GOT3 (cell line): ENCODE measurements around the gene TMEM106C.
"Not testable (repeated sequence)": the region's sequence is repeated elsewhere in the genome, so short reads cannot be mapped to it uniquely, and the experiment has no call there.

ENCODE experiments used
- DNase-seq: peaks from one replicate; lab custom pipeline; 2025; ENCODE audit warnings: mixed read lengths; lab: John Stamatoyannopoulos, UW

TMEM106C gene

DNA sequence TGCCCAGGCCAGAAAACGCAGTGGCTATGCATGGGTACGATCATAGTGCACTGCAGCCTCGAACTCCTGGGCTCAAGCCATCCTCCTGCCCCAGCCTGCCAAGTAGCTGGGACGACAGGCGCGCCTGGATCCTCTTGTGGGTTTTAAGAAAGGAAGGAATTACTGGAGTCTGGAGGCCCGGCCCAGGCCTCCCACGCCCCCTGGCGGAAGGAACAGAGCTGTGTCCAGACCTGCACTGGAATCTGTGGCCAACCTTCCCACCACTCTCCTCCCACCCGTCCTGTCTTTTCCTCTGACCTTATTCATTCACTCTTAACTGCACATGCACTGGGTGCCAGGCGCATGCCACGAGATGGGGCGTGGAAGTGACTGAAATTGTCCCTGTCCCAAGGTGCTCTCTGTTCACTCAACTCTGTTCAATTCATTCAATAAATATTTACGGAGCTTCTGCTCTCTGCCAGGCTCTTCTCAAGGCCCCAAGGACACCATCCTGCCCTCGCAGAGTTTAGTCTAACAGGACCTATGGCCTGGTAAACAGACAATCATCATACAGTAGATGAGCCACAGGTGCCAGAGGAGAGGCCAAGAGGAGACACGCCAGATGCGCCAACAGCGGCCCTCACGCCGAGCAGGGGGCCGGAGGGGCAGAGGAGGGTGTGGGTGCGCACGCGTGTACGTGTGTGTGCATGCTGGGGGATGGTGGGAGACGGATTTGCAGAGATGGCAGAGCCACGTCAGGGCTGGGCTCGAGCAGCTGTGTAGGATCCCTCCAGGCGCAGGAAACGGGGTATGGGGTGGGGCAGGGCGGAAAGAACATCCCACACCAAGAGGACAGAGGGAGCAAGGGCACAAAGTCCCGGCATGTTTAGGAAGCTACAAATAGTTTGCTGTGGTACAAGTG is 13.7 kb upstream of the TMEM106C start:
- peak; percentile 42 for DNase-seq

DNA sequence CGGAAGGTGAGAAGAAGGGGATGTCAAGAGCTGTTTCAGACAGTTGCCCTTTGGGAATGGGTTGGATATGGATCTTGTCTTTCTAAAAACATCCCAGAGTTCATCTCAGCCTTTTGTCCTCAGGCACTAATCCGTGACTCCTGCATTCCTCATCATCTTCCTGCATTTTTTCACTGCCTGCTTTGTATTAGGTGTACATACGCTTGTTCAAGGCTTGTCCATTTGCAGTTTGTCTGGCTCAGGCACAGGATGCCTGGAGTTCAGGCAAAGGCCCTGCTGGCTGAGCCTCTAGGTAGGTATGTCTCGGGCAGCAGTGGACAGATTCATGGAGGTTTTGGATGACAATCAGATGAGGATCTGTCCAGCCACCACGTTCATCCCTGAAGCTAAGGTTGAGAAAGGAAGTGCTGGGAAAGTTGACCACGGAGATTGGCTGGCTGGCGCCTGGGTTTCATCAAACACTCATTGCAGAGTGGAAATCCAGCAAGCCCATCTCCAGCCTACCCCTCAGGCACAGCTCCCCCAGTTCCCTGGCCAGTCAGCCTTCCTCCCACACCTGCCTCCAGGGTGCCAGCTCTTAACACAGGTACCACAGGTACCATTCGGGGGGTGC is 12.4 kb upstream of the TMEM106C start:
- DNase-seq, result no peak

DNA sequence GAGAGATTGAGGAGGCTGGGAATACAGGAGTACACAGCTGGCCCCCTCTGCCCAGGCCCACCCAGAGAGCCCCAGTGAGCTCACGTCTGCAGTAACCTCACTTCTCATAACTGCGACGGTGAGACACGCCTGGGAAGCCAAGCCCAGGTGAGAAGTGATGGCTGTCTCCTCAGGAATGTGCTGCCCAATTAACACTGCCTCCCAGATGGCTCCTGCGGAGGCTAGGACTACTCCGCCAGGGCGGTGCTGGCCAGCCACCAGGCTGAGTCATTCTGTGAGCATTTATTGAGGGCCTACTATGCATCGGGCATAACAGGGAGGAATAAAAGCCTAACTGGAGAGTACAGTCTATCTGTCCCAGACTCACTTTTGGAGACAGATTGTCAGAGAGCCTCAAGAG is 9.3 kb upstream of the TMEM106C start:
- DNase-seq, result no peak

DNA sequence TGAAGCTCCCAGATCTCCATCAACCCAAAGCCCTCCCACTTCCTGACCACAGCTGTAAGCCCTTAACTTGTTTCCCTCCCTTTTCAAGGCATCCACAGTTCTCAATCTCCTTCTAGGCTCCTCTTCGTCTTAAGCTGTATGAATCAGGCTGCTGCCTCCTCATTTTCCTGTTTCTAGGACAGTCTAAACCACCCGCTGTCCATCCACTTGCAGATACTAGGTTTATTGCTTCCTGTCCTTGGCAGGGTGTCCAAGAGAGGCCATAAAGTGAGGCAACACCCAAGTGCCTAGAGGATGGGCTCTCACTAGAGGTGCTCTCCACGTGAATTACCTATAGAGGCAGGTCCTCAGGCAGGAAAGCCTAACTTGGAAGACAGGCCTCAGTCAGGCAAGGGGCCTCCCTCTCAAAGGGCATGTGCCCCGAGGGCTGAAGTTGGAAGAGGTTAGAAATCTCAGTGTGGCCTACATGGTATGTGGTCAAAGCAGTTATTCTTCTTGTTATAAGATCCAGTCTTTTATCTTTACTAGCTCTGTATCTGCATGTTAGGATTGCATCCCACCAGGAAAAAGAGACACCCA is 8.8 kb upstream of the TMEM106C start:
- no peak for DNase-seq

DNA sequence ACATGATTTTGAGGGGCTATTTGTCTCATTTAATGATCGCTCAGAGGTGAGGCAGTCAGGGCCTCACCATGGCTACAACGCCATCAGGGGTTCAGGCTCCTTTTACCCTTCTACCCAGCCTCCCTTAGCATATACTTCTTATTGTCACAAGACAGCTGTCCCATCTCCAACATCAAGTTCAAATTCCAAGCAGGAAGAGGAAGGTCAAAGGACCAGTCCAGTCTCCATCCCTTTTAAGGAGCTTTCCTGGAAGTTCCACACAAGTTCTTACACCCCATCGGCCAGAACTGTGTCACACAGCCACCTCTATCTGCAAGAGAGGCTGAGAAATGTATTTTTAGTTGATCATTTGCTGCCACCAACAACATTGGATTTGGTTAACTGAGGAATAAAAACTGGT is 8.3 kb upstream of the TMEM106C start:
- DNase-seq, result no peak

DNA sequence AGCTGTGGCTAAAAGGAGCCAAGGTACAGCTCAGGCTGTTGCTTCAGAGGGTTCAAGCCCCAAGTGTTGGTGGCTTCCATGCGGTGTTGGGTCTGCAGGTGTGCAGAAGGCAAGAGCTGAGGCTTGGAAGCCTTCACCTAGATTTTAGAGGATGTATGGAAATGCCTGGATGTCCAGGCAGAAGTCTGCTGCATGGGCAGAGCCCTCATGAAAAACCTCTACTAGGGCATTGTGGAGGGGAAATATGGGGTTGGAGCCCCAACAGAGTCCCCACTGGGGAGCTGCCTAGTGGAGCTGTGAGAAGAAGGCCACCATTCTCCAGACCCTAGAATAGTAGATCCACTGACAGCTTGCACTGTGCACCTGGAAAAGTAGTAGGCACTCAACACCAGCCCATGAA is 5.7 kb upstream of the TMEM106C start:
- DNase-seq, result not testable (repeated sequence)

DNA sequence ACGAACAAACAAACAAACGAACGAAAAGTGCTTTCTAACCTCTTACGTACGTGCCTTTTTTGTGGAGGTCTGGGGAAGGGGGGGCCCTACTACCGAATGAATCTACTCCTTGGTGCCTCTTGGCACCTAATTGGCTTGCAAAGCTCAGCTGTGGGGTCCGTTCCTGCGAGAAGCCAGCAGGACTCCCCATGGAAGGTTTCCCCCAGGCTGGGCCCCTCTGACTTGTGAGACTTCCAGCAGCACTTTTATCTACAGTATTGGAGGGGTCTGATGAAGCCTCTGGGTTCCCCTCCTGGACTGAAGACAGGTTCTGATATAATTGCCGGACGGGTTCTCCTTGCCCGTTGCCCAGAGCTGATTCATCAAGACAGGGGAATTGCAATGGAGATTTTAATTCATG is 1.2 kb upstream of the TMEM106C start:
- no peak for DNase-seq

DNA sequence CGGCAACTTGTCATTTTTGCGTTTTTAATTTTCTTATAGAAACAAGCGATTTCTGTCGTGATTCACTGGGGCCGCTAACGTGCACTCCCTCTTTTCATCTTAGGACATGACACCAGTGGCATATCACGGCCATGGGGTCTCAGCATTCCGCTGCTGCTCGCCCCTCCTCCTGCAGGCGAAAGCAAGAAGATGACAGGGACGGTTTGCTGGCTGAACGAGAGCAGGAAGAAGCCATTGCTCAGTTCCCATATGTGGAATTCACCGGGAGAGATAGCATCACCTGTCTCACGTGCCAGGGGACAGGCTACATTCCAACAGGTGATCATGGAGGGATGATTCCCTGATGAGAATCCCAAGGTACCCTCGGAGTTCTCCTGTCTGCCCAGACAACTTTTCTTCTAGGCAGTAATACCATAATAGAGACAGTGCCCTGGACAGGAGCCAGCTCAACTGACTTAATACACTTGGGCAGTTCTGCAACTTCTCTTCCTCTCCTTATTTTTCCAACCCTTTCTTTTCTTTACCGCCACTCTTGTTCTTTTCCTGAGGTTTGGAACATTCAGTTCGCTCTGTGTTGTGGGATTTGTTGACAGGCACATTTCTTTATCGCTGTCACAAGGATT is 821 bp downstream of the TMEM106C start:
- no peak for DNase-seq

DNA sequence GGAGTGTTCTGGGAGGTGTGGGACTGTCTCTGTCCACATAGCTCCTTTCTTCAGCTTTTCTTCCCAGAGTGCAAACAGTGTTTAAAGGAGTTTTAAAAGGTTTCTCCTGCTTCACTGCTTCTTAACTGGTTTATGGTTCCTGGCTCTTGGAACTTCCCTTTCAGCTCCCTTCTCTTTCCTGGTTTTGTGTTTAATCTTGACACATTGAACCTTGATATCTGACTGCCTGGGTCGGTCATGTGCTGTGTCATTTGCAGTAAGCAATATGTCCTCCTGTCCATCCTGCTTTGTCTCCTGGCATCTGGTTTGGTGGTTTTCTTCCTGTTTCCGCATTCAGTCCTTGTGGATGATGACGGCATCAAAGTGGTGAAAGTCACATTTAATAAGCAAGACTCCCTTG is 2.2 kb downstream of the TMEM106C start:
- no peak for DNase-seq

DNA sequence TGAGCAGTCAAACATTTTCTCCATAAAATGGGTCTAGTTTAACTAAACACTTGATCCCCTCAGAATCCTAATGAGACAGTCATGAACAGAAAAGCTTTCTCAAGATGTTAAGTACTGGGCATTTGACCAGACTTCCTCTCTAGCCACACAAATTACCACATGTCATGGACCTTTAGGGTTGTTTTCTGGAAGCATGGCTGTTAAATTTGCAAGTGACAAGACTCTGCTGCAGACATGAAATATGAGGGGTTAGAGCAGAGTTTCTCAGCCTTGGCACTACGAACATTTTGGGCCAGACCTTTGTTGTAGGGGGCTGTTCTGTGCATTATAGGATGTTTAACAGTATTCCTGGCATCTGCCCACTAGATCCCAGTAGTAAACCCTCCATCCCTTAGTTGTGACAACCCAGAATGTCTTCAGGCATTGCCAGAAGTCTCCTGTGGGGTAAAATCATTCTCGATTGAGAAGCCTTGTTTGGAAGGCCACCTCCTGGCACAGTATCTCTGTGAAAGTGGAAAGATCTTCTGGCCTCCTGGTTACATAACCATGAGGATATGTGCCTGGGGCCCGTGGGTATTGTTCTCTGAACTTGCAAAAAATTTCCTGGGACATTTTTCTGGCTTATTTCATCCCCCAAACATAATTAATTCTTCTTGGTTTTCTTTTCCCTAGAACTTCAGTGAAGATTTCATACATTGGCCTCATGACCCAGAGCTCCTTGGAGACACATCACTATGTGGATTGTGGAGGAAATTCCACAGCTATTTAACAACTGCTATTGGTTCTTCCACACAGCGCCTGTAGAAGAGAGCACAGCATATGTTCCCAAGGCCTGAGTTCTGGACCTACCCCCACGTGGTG is 4.3 kb downstream of the TMEM106C start:
- no peak for DNase-seq

DNA sequence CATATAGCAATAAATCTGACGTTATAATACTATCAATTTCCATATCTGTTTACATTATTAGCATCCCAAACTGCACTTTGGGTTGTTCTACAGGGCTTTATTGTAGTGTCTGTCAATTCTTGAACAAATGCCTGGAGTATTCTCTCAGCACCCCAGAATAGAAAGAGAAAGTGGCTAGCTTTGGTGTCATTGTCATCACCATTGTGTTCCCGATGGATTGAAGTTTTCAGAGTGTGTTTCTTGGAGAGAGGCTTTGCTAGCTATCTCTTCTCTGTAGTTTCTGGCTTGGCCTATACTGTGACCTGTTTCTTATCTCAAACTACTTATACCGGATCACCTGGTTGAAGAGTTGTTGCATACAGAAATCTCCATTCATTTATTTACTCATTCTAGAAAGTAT is 6.4 kb downstream of the TMEM106C start:
- no peak for DNase-seq

DNA sequence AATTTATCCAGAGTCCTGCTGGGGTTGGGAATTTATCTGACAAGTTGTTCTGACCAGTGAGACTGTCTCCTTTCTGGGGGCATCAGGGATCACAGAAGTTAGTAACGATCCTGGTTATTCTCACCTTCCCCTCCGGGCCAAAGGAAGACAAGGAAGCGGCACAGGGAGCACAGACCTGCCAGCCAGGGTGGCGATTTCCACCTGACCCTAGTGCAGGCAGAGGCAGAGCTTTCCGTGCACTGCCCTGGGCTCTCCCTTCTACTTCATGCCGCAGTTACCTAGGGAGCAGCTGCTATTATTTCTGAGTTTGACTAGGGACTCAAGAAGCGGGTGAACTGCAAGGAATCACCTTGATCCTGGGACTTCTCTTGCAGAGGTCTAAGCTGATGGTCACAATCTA is 7.4 kb downstream of the TMEM106C start:
- no peak for DNase-seq

DNA sequence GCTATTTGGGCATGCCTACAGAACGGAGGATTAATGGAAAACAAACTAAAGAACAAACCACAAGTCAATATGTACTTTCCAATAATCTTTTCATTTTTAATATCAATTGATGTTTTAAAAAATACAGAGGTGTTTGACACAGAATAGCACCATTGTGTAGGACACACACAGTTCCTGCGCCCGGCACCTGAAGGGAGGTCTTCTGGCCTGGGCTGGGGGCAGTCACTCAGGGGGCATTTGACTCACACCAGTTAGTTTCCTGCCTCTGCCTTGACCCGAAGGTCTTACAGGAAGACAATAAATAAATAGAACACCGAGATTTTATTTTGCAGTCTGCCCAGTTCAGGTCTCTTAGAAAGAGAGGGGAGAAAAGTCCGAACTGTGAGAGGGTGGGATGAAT is 9.5 kb downstream of the TMEM106C start:
- no peak for DNase-seq

DNA sequence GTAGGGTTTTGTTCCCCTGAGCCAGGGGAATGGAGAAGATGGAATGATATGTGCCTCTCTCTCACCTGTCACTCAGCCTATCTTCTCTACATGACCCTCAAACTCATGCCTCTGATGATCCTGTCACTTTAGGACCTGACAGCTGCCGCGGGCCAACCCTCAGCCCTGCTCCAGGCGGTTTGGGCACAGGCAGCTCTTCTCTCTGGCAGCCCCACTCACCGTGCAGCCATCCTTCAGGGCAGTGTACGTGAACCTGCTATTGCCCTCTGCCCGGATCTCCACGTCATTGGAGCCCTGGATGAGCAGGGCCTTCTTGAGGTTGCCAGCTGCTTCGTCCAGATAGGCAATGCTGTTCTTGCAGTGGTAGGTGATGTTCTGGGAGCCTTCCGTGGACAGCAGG is 10.5 kb downstream of the TMEM106C start:
- no peak for DNase-seq

DNA sequence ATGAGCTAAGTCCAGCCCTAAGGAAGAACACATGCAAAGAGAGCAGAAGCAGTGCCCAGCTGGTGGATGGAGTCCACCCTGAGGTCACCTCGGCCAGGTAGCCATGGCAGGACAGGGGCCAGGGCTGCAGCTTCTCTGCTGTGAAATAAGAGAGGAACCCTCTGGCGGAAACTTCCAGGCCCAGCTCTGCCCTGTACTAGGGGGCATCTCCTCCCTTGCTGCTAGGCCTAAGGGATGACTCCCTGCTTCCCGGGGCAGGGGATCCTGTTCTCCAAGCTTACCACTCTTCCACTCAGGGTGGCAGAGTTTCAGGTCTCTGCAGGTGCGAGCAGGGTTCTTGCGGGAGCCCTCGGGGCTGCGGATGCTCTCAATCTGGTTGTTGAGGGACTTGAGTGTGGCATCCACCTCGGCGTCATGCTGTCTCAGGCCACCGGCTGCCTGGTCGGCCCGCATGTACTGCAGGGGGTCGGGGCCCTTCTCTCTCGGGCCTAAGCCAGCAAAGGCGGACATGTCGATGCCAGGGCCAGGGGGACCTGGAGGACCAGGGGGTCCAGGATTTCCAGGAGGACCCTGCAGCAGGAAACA is 11.7 kb downstream of the TMEM106C start:
- no peak for DNase-seq

DNA sequence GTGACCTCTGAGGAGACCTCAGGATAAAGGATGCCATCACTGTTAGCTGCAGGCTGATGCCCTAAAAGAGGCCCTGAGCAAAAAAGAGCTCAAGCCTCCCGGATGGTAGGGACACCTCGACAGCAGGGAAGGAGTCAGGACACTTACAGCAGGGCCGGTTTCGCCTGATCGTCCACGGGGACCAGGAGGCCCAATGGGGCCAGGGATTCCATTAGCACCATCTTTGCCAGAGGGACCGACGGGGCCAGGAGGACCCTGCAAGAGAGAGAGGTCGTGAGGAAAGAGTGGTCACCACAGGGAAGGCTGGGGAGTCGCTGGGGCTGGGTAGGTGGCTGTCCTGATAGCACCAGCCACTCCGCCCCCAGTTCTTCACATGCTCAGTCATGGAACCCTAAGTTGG is 12.4 kb downstream of the TMEM106C start:
- no peak for DNase-seq

DNA sequence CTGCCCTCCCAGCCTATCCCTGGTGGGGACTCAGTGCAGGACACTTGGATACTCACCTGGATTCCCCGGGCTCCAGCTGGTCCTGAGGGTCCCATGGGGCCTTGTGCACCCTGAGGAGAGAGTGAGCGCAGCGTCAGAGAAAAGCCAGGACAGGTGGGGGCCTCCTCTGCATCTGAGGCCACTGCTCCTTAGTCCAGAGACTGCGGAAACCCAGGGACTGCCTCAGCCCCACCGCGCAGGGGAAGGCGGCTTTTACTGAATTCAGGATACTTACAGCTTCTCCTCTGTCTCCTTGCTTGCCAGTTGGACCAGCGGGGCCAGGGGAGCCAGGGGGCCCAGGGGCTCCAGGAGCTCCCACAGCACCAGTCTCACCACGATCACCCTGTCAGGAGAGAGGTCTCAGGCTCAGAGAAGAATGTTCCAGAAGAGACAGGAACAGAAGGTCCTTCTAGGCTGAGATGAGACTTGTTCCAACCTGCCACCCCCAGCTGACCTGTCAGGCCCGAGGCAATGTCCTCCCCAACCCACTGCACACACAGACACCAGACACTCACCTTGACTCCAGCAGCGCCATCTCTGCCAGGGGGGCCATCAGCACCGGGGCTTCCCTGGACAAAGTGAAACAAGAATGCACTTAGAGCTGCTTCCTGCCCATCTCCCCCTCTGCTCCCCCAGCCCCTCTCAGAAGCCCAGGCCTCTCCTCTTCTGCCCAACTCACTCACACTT is 13.8 kb downstream of the TMEM106C start:
- no peak for DNase-seq

DNA sequence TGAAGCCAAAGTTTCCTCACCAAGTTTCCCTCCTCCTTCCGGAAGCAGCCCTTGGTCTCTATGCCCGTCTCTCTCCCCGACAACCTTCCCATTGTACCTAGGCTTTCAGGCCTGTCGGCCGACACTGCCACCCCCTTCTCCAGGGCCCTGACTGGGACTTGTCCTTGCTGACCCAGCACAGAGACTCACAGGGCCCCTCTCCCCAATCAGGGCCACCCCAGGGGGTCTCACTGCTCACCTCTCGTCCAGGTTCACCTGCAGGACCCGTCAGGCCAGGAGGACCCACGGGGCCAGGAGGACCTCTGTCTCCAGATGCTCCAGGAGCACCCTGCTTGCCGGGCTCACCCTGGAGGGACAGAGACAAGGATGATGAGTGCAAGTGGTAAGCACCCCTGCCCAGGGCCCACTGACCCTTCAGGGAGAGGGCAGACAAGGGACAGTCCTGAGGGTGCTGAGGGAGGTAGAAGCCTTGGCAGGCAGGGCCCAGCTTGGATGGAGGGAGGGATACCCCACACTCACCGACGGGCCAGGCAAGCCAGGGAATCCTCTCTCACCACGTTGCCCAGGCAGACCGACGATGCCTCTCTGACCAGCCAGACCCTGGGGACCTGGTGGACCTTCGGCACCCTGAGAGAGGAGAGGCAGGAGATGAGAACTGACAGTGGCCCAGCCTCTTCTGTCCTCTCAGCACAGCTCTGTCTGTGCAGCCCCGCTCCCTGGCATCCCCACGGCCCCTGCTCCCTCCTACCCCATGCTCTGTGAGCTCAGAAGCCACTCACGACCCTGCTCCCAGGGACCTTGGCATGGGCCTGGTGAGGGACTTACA is 14.6 kb downstream of the TMEM106C start:
- DNase-seq, result no peak

DNA sequence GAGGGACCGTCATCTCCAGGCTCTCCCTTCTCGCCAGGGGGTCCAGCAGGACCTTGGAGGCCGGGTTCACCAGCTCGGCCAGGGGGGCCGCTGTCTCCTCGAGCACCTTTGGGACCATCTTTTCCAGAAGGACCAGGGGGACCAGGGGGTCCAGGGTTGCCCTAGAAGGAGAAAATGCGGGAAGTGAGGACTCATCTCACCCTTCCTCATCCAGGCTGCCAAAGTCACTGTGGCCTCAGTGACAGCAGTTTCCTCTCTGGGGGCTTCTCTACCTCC is 15.1 kb downstream of the TMEM106C start:
- DNase-seq, result no peak

DNA sequence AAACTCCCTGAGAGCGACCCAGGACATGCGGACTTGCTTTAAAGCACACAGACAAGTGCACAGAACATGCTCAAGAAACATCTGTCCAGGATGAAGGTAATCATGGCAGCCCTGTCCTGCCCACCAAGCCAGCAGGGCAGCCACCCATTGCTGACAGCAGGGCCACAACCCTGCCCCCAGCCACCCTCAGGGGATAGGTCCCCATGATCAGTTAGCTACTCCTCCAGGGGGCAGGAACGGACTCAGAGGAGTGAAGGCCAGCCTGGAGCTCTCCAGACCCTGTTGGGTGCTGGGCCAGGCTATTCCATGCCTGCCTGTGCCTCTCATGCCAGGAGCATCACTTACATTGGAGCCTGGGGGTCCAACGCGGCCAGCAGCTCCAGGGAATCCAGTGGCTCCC is 15.8 kb downstream of the TMEM106C start:
- DNase-seq, result no peak
